ENCODE data around the gene POLK. TPM values are rescaled to one million over a fixed set of nuclear protein-coding genes. Genes with fewer than 3 reads are reported as not detected.

POLK gene
- total and polyA plus RNA-seq, 2 donors (not counting 3 experiments of a cell fraction or from before 2014, with no cell fraction given) = 5.1 to 27.3 TPM

GRCh38 chr5:75534734-75535133 lies 23.0 kb downstream of the POLK start:
- intact Hi-C loops (cut with micrococcal nuclease) (no loop called here), dilution Hi-C loops (cut with MboI; ENCODE audit: extremely low pct_ligation_motif_present, low sequenced_read_pairs) (no loop called here)
- H3K27ac ChIP-seq (ENCODE audit: insufficient read depth, low read depth, low read length) = no peak overlapping the region
- H2AFZ ChIP-seq (ENCODE audit: low read depth, low read length) = no peak overlapping the region
- H4K20me1 ChIP-seq (replicated peaks; ENCODE audit: control insufficient read depth, extremely low read depth, insufficient read depth, low read length) = no peaks in the 10 kb centered on the region
- BruUV-seq (replicated peaks) = no TSS peak
- H3K9me1 ChIP-seq (replicated peaks; ENCODE audit: control insufficient read depth, extremely low read depth, insufficient read depth, low read length) = no peaks in the 10 kb centered on the region
- H3K4me2 ChIP-seq (ENCODE audit: insufficient read depth, low read length) = no peak overlapping the region
- DNase-seq (ENCODE audit: low read depth, low spot score) (no peak), FAIRE-seq (no peak)
- TF ChIP-seq POLR2AphosphoS5 (IDR thresholded peaks at IDR 0.05; ENCODE audit: insufficient read depth, low read depth, low read length) = no peak
- TF ChIP-seq MYC (IDR thresholded peaks at IDR 0.05; ENCODE audit: low read depth, low read length) = no peak
- TF ChIP-seq CTCF (IDR thresholded peaks at IDR 0.05; ENCODE audit: extremely low read depth in 1 of 2, insufficient read depth in 1 of 2, low read depth in 1 of 2, low read length in 2 of 2) = no peak
- no peak for TF ChIP-seq POLR2A (IDR thresholded peaks at IDR 0.05; ENCODE audit: low read depth, low read length)
- TF ChIP-seq EZH2 (IDR thresholded peaks at IDR 0.05; ENCODE audit: borderline replicate concordance, low read depth, low read length, severe bottlenecking) = no peak
- no peak for TF ChIP-seq MAX (IDR thresholded peaks at IDR 0.05; ENCODE audit: insufficient read depth, insufficient read length)
- no peak for TF ChIP-seq JUN (IDR thresholded peaks at IDR 0.05; ENCODE audit: borderline replicate concordance, insufficient read depth, insufficient read length, low read depth)
- no peak for TF ChIP-seq FOS (IDR thresholded peaks at IDR 0.05; ENCODE audit: borderline replicate concordance, insufficient read depth, low read length)
- no peak for TF ChIP-seq GATA2 (IDR thresholded peaks at IDR 0.05; ENCODE audit: insufficient read depth, insufficient read length, low read depth, low read length)
- no peaks in the 10 kb centered on the region for H3K36me3 ChIP-seq (ENCODE audit: control insufficient read depth in 2 of 2, extremely low read depth in 1 of 2, insufficient read depth in 2 of 2, low read length in 2 of 2)
- POLR2A ChIA-PET = no interaction called here
- H3K9ac ChIP-seq (replicated peaks; ENCODE audit: extremely low read depth, insufficient read depth, low read length) = no peak overlapping the region
- H3K4me3 ChIP-seq (replicated peaks in 1 of 3; ENCODE audit: insufficient read depth in 1 of 3, low read depth in 1 of 3, low read length in 3 of 3) = no peak overlapping the region
- H3K4me1 ChIP-seq (ENCODE audit: control insufficient read depth, extremely low read depth, insufficient read depth, low read length) = no peaks in the 10 kb centered on the region
- H3K79me2 ChIP-seq (ENCODE audit: control insufficient read depth, insufficient read depth, low read length) = peaks cover 59% of the 10 kb centered on the region
- no peaks in the 10 kb centered on the region for H3K27me3 ChIP-seq (ENCODE audit: control insufficient read depth in 2 of 2, insufficient read depth in 2 of 2, low read length in 2 of 2)
- H3K9me3 ChIP-seq (replicated peaks; ENCODE audit: control insufficient read depth, insufficient read depth, low read length) = no peaks in the 10 kb centered on the region
- CTCF ChIA-PET = no interaction called here

Data from endothelial cell of umbilical vein (primary cell).